ENCODE results near the gene GMDS.

The GMDS gene

GRCh38 chr6:2181567-2181966, 63.8 kb downstream of the GMDS start:
- Histone ChIP-seq H3K9me3 (ENCODE audit: control insufficient read depth, low read length) (no peaks in the 10 kb centered on the region), H3K4me2 (ENCODE audit: low read length) (no peak overlapping the region), H3K27me3 (ENCODE audit: control insufficient read depth, insufficient read depth, low read length) (no peaks in the 10 kb centered on the region), H3K4me1 (no peaks in the 10 kb centered on the region), H3K9ac (no peak overlapping the region), H3K27ac (no peak overlapping the region), H3K36me3 (ENCODE audit: control insufficient read depth, insufficient read depth, low read length) (no peaks in the 10 kb centered on the region), H3K79me2 (no peaks in the 10 kb centered on the region), H2AFZ (no peak overlapping the region), H3K4me3 (ENCODE audit: low read depth, low read length) (no peak overlapping the region)
- no peak for TF ChIP-seq CTCF (IDR thresholded peaks at IDR 0.05)

GRCh38 chr6:2179950-2180349, 65.5 kb downstream of the GMDS start:
- Histone ChIP-seq H3K9ac (no peak overlapping the region), H3K79me2 (no peaks in the 10 kb centered on the region), H3K9me3 (ENCODE audit: control insufficient read depth, low read length) (no peaks in the 10 kb centered on the region), H2AFZ (no peak overlapping the region), H3K4me1 (no peaks in the 10 kb centered on the region), H3K36me3 (ENCODE audit: control insufficient read depth, insufficient read depth, low read length) (no peaks in the 10 kb centered on the region), H3K27ac (no peak overlapping the region), H3K4me2 (ENCODE audit: low read length) (no peak overlapping the region), H3K27me3 (ENCODE audit: control insufficient read depth, insufficient read depth, low read length) (no peaks in the 10 kb centered on the region), H3K4me3 (ENCODE audit: low read depth, low read length) (no peak overlapping the region)
- TF ChIP-seq CTCF (IDR thresholded peaks at IDR 0.05) = no peak

- Histone ChIP-seq H3K4me3 (ENCODE audit: low read depth, low read length) (no peak overlapping the region), H3K9ac (no peak overlapping the region), H3K27ac (no peak overlapping the region), H2AFZ (no peak overlapping the region), H3K4me1 (no peaks in the 10 kb centered on the region), H3K27me3 (ENCODE audit: control insufficient read depth, insufficient read depth, low read length) (no peaks in the 10 kb centered on the region), H3K4me2 (ENCODE audit: low read length) (no peak overlapping the region), H3K79me2 (no peaks in the 10 kb centered on the region), H3K36me3 (ENCODE audit: control insufficient read depth, insufficient read depth, low read length) (no peaks in the 10 kb centered on the region), H3K9me3 (ENCODE audit: control insufficient read depth, low read length) (no peaks in the 10 kb centered on the region)
- no peak for TF ChIP-seq CTCF (IDR thresholded peaks at IDR 0.05)
Measured at GRCh38 chr6:2179241-2179640, 66.2 kb downstream of the GMDS start.

GRCh38 chr6:2178125-2178524, 67.3 kb downstream of the GMDS start:
- Histone ChIP-seq H3K4me3 (ENCODE audit: low read depth, low read length) (no peak overlapping the region), H3K79me2 (no peaks in the 10 kb centered on the region), H3K36me3 (ENCODE audit: control insufficient read depth, insufficient read depth, low read length) (no peaks in the 10 kb centered on the region), H3K4me2 (ENCODE audit: low read length) (no peak overlapping the region), H3K9ac (no peak overlapping the region), H3K27me3 (ENCODE audit: control insufficient read depth, insufficient read depth, low read length) (no peaks in the 10 kb centered on the region), H3K27ac (no peak overlapping the region), H3K4me1 (no peaks in the 10 kb centered on the region), H3K9me3 (ENCODE audit: control insufficient read depth, low read length) (no peaks in the 10 kb centered on the region), H2AFZ (no peak overlapping the region)
- TF ChIP-seq CTCF (IDR thresholded peaks at IDR 0.05) = no peak

- no peak for TF ChIP-seq CTCF (IDR thresholded peaks at IDR 0.05)
- no peaks in the 10 kb centered on the region for H3K9me3 ChIP-seq (ENCODE audit: control insufficient read depth, low read length)
- H3K79me2 ChIP-seq = no peaks in the 10 kb centered on the region
- H3K36me3 ChIP-seq (ENCODE audit: control insufficient read depth, insufficient read depth, low read length) = no peaks in the 10 kb centered on the region
- H3K4me2 ChIP-seq (ENCODE audit: low read length) = no peak overlapping the region
- H3K27me3 ChIP-seq (ENCODE audit: control insufficient read depth, insufficient read depth, low read length) = no peaks in the 10 kb centered on the region
- H3K27ac ChIP-seq = no peak overlapping the region
- no peaks in the 10 kb centered on the region for H3K4me1 ChIP-seq
- H2AFZ ChIP-seq = no peak overlapping the region
- no peak overlapping the region for H3K9ac ChIP-seq
- no peak overlapping the region for H3K4me3 ChIP-seq (ENCODE audit: low read depth, low read length)
Measured at GRCh38 chr6:2175825-2176224, 69.6 kb downstream of the GMDS start.
